Ishikawa (cell line): Measurements from ENCODE around the gene AGAP2.

ENCODE experiments used
- EGR1 ChIP-seq: IDR thresholded peaks from 2 replicates; pipeline ENCODE4 v1.6.1; 2012
- FOXM1 ChIP-seq: IDR thresholded peaks from 2 replicates; pipeline ENCODE4 v1.6.1; 2012; ENCODE audit warnings: low read depth, borderline replicate concordance
- MAX ChIP-seq: IDR thresholded peaks from 2 replicates; pipeline ENCODE4 v1.6.1; 2012
- NFIC ChIP-seq: IDR thresholded peaks from 2 replicates; pipeline ENCODE4 v1.6.1; 2012
- RAD21 ChIP-seq: IDR thresholded peaks from 2 replicates; pipeline ENCODE4 v1.6.1; 2012; ENCODE audit warnings: low read depth

GRCh38 chr12:57717846-57718640 is 20.5 kb downstream of the AGAP2 start:
- TF ChIP-seq RAD21 (no peak), FOXM1 (no peak), MAX (no peak), EGR1 (no peak), NFIC (no peak)
